EL (cell line): ENCODE data around the gene CLEC11A.
"Not testable (repeated sequence)": the region's sequence is repeated elsewhere in the genome, so short reads cannot be mapped to it uniquely, and the experiment has no call there.

Experiments used
- DNase-seq: peaks from one replicate; pipeline ENCODE4 v3.0.0-alpha.2; 2016

Gene CLEC11A

DNA sequence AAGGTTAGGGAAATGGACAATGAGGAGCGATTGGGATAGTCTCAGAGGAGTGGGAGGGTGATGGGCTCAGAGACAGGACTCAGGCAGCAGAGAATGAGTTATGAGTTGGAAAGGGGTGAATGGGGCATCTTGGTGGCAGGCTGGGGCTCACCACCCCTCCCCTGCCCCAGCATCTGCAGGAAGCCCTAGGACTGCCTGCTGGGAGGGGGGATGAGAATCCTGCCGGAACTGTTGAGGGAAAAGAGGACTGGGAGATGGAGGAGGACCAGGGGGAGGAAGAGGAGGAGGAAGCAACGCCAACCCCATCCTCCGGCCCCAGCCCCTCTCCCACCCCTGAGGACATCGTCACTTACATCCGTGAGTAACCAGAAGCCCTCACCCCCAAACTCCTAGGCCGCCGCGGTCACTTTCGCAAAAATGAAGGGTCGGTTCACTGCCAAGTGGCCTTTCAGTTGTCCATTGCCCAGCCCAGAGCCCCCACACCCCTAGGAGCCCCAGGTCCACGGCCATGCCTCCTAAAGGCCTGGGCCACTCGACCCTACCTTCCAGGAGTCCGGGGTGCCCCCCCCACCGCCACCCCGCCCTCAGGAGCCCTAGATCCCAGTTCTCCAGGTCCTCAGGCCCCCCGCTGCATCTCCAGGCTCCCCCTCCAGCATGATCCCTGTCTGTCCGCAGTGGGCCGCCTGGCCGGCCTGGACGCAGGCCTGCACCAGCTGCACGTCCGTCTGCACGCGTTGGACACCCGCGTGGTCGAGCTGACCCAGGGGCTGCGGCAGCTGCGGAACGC, 764 bp downstream of the CLEC11A start:
- DNase-seq, result peak; percentile 30

DNA sequence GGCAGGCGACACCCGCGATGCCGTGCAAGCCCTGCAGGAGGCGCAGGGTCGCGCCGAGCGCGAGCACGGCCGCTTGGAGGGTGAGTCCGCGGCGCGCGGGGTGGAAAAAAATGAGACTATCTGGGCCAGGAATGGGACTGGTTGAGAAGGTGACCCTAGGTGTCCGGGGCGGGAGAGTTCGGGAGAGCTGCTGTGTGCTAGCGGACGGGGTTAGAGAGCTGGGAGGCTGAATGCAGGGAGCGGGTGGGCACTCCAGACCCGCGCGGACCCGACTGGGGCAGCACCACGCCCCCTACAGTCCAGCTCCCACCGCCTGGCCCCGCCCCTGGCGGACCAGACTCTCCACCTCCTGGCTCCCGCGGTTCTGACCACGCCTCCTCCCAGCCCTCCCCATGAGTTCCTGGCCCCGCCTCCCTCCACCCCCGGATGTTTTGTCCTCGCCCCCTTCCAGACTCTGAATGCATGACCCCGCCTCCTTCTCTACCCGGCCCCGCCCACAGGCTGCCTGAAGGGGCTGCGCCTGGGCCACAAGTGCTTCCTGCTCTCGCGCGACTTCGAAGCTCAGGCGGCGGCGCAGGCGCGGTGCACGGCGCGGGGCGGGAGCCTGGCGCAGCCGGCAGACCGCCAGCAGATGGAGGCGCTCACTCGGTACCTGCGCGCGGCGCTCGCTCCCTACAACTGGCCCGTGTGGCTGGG, 1.5 kb downstream of the CLEC11A start:
- DNase-seq, result peak; percentile 99

DNA sequence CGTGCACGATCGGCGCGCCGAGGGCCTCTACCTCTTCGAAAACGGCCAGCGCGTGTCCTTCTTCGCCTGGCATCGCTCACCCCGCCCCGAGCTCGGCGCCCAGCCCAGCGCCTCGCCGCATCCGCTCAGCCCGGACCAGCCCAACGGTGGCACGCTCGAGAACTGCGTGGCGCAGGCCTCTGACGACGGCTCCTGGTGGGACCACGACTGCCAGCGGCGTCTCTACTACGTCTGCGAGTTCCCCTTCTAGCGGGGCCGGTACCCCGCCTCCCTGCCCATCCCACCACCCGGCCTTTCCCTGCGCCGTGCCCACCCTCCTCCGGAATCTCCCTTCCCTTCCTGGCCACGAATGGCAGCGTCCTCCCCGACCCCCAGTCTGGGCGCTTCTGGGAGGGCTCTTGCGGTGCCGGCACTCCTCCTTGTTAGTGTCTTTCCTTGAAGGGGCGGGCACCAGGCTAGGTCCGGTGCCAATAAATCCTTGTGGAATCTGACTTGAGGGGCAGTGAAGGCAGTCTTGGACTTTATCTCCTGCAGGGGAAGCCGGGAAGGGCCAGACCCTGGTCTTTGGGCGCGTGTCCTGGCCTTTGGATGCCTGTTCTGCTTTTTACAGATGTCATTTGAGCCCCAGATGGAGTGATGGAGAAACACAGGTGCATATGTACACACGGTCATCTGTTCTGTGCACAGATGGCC, 2.2 kb downstream of the CLEC11A start:
- no peak for DNase-seq

DNA sequence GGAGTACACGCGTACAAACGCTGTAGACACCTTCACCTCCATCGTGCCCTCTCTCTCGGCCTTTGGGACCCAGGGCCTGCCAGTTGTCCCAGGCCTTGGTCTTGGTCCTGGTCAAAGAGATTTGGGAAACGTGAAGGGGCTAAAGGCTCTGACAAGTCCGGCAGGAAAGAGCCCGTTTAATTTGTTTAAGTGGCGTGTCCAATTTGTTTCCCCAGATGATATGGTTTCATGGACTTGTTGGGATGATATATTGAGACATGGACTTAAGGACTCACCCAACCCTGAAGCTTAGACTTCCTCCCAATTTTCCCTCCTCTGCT, 2.7 kb downstream of the CLEC11A start:
- no peak for DNase-seq

DNA sequence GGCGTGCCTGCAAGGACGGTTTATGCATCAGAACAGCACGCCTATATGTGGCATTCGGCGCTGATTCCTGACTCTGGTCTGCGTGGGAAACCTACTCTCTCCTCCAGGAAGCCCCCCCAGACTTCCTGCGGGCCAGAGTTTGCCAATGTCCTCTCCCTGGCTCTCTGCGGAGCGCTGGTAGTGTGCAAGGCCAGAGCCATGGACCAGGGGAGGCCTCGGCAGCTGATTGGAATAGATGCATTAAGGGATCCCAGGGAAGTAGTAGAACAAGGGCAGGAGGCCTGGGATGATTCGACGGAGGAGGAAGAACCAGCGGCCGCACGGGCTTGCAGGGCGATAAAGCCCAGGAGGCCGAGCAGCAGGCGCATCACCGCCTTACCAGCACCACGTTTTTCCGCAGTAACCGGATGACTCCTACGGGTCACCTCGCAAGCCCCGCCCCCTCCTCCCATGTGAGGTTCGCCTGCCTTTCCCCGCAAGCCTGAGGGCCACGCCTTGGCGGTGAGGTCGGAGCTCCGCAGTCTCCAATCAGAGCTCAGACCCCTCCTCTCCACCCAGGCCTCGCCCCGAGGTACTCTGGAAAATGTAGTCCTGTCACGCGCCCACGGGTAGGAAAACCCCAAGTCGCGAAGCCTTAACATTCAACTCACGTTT, 5.0 kb downstream of the CLEC11A start:
- DNase-seq, result peak; percentile 66

DNA sequence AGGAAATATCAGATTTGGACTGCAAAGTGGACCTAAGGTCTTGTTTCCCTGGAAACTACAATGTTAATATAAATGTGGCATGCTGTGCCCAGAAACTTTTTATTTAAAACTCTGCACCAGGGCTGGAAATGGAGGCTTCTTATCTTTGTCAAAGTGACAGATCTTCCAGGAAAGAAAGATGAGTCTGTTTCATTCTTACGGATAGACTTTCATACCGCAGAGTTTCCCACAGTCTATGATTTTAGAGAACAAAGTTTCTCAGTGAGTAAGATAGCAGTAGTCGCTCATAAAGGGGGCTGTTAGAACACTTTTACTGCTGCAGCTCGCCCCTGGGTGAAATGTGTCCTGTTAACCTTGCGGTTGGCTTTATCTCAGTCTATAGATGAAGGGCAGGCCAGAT, 6.7 kb downstream of the CLEC11A start:
- DNase-seq, result no peak

DNA sequence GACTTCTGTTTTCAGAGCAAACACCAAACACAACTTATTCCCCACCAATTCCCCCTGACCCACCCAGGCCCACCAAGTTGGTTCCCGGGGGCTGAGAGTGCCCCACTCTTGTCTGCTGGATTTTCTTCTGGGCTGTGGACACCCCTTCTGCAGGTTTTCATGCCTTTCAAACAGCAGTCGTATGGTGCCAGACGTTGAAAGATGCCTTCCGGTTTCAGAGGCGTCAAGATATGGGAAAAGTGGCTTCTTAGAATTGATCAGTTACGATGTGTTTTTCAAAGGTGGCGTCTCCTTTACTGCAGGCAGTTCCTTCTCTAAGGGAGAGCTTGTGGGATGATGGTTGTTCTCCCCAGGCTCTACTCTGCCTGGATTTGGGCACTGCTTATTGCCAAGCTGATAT, 12.7 kb downstream of the CLEC11A start:
- no peak for DNase-seq

DNA sequence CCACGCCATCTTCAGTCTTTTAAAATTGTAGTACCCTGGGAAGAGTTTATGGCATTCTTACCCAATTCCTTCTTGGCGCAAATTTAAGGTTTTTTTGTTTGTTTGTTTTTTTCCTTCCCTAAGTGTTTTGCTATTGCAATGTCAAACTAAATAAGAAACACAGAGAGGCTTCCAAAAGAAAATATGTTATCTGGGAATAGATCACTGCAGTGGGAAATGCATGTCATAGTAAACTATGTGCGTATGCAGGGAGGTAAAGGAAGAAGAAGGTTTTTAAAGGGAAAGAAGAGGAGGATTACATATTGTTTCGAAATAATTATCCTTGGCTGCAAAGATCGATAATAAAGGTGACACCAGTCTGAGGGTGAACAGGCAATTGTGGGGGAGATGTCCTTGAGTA, 13.2 kb downstream of the CLEC11A start:
- DNase-seq, result no peak

DNA sequence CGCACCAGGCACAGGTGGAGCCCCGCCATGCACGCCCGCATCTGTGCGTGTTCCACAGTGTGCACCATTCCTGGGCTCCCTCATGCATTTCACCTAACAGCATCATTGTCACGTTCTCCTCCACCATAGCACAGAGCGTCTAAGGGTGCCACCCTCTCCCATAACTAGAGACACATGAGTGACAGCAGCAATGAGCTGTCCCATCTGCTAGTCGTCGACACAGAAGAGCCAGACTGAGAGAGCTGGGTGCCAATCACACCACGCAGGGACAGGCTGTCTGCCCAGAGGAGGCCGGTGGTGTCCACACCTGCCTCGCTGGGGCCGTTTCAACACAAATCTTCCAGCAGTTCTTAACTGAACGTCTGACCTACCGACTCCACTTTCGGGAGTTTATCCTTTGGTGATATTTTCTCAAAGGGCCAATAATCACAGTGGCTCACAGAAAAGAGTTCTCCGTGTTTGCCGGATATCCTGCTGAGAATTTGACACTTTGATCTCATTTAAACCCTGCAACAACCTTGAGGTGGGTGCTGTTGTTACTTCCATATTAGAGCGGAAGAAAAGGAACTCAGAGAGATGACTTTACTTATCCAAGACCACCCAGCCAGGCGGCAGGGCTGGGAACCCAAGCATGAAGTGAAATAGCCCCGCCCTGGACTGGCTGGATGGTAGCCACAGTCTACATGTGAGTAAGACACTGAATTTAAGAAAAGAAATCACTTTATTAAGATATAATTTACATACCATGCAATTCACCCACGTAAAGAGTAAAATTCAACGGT, 16.2 kb downstream of the CLEC11A start:
- no peak for DNase-seq

DNA sequence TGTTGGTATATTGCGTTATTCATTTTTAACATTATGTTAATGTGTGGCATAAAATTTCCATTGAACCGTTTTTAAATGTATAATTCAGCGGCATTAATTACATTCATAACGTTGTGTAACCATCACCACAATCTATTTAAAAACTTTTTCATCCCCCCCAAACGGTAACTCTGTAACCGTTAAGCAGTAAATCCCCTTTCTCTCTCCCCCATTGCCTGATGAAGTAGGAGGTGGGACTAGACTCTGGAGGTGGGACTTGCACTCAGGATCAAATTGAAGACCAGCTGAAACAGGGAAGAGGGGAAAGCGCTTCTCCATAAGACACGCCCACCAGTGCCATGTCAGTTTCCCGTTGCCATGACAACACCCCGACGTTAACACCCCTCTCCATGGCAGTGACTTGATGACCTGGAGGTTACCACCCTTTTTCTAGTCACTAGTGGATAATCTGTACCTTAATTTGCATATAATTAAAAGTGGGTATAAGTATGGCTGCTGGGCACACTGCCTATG, 16.8 kb downstream of the CLEC11A start:
- DNase-seq, result no peak

DNA sequence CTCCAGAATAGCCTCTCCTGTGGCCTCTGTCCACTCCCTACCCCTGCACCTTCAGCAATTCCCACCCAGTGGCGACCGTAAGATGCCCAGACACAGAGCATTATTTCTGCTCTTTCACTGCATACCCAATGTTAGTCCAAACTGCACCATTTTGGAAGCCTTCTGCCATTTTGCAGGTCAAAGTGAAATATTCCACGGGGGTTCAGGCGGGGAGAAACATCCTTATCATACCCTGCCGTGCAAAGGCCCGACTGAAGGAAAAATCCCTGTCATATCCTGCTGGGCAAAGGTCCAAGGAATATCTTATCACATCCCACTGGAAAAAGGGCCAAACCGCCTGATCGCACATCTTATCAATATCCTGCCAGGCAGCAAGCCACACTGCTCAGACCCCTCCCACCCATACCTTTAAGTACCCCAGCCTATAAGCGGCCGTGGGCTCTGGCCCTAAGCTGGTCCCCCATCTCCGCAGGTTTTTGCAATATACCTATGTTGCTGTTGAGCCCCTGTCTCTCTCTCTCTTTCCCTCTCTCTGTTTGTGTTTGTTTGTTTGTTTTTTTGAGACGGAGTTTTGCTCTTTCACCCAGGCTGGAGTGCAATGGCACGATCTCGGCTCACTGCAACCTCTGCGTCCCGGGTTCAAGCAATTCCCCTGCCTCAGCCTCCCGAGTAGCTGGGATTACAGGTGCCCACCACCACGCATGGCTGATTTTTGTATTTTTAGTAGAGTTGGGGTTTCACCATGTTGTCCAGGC, 18.2 kb downstream of the CLEC11A start:
- no peak for DNase-seq

DNA sequence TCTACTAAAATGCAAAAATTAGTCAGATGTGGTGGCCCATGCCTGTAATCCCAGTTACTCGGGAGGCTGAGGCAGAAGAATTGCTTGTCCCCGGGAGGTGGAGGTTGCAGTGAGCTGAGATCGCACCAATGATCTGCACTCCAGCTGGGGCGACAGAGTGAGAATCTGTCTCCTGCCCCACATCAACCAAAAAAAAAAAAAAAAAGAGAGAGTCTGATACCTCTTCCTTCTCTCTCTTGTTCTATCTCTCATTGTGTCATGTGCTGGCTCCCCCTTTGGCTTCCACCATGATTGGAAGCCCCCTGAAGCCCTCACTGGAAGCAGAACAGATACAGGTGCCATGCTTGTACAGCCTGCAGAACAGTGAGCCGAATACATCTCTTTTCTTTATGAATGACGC, 20.4 kb downstream of the CLEC11A start:
- DNase-seq, result no peak

DNA sequence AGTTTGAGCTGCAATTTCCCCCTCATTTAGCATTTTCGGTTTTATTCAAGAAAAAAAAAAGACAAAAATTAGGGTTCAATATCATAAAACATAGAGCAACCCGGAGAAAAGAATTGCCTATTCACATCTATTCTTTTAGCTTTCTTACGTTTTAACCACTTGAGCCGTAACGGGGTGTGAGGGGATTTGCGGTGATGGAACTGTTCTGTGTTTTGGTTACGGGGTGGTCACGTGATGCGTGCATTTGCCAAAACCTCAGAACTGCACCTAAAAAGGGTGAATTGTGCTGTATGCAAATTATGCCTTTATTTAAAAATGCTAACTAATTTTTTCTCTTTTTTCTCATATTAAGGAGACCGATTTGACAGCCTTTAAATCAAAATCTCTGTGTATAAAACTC, 22.1 kb downstream of the CLEC11A start:
- DNase-seq, result no peak

DNA sequence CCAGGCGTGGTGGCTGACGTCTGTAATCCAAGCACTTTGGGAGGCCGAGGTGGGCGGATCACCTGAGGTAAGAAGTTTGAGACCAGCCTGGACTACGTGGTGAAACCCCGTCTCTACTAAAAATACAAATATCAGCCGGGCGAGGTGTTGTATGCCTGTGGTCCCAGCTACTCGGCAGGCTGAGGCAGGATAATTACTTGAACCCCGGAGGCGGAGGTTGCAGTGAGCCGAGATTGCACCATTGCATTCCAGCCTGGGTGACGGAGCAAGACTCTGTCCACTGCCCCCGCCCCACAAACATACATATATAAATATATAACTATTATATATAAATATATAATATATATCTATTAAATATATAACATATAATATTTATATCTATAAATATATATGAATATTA, 24.0 kb downstream of the CLEC11A start:
- not testable (repeated sequence) for DNase-seq

DNA sequence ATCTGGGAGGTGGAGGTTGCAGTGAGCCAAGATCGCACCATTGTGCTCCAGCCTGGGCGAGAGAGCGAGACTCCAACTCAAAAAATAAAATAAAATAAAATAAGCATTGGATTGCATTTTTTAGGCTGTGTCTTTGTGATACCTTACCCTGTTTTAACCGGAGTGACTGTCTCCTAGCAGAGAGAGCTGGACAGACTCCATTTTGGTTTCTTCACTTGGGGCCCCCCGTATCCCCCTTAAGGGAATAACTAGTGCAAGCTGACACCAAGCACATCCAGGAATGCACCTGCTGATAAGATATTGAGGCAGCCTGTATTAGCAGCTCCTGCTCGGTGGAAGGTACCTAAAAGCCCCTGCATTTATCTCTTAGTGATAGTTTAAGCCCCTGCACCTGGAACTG, 26.3 kb downstream of the CLEC11A start:
- no peak for DNase-seq

DNA sequence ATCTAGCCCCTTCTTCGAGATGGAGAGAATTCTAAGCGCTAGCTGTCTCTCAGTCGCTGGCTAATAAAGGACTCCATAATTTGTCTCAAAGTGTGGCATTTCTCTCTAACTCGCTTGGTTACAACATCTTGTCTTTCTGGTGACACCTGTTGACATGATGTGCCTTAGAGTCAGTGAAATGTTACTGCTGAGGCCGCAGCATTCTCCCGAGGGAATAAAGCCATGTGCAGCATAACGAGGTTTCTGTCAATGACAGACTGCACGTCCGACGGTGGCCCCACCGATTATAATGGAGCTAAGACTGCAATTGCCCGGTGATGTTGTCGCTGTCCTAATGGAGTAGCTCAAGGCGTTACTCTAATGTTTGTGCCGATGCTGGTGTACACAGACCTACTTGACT, 26.8 kb downstream of the CLEC11A start:
- DNase-seq, result no peak

DNA sequence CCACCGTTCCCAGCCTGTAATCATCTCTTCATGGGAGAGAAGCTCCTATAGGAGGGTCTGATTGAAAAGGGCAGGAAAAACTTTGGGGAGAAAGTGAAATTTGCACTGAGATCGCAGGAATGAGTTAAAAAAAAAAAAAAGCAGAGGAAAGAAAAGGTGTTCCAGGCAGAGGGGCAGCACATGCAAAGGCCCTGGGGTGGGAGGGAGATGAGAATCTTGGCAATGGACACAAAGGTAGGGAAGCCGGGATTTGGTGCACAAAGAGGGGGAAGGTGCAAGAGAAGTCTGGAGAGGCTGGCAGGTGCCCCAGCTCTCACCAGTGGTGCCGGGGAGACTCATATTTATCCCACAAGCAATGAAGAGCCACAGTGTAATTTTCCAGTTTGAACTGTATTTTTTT, 30.7 kb downstream of the CLEC11A start:
- no peak for DNase-seq

DNA sequence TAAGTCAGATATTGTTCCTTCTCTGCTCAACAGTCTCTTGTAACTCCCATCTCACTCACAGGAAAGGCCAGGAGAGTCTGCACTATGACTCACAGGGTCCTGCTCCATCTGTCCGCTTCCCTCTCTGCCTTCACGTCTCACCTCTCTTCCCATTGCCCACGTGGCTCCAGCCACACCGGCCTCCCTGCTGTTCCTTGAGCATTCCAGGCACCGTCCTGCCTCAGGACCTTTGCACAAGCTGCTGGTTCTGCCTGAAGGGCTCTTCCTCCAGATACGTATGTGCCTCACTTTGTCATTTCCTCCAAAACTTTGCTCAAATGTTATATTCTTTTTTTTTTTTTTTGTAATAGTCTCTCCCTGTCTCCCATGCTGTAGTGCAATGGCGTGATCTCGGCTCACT, 33.1 kb downstream of the CLEC11A start:
- not testable (repeated sequence) for DNase-seq

DNA sequence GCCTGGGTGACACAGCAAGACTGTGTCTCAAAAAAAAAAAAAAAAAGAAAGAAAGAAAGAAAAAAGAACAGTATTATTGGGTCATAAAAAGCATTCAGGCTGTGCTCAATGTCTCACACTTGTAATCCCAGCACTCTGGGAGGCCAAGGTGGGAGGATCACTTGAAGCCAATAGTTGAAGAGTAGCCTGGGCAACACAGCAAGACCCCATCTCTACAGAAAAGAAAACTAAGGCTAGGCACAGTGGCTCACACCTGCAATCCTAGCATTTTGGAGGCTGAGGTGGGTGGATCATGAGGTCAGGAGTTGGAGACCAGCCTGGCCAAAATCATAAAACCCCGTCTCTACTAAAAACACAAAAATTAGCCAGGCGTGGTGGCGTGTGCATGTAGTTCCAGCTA, 34.5 kb downstream of the CLEC11A start:
- not testable (repeated sequence) for DNase-seq

DNA sequence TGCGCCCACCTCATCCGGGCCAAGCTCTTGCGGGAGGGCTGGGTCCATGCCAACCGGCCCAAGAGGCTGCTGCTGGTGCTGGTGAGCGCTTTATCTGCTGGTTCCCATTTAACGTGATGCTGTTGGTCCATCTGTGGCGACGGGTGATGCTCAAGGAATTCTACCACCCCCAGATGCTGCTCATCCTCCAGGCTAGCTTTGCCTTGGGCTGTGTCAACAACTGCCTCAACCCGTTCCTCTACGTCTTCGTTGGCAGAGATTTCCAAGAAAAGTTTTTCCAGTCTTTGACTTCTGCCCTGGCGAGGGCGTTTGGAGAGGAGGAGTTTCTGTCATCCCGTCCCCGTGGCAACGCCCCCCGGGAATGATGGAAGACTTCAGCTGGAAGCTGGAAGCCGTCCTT, 35.9 kb downstream of the CLEC11A start:
- DNase-seq, result not testable (repeated sequence)

DNA sequence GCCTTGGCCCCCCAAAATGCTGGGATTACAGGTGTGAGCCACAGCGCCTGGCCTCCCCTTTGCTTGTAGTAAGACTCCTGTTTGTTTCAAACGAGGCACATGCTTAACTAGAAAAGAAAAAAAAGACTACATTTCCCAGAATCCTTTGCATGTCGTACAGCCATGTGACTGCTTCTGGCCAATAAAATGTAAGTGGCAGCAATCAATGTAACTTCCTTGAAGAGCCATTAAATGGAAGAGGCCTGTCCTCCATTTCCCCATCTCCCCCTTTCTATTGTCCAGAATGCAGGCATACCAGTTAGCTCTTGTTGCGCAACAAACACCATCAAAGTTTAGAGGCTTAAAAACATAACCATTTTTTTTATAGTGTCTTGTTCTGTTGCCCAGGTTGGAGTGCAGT, 36.7 kb downstream of the CLEC11A start:
- DNase-seq, result peak; percentile 30

DNA sequence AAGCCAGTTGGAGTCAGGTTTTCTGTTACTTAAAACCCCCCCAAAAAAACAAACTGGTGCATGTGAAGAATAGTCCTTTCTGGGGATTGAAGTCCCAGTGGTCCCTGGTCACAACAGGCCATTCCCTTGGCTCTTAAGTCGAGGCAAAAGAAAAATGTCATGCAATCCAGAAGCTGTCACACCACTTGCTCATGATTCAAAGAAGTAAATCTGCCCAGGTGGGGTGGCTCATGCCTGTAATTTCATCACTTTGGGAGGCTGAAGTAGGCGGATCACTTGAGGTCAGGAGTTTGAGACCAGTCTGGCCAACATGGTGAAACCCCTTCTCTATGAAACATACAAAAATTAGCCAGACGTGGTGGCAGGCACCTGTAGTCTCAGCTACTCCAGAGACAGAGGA, 38.3 kb downstream of the CLEC11A start:
- DNase-seq, result not testable (repeated sequence)
